Stimulated activated CD4-positive, alpha-beta T cell treated with anti-CD3 and anti-CD28 coated beads, Interleukin-1b, Interleukin-23, amount 100 ng/mL, for 1 hour (primary cell): Measurements from ENCODE around the gene ZNF525.
"Not testable (repeated sequence)": the region's sequence is repeated elsewhere in the genome, so short reads cannot be mapped to it uniquely, and the experiment has no call there.

ENCODE experiments used
- DNase-seq, 2 donors: peaks; one replicate each; pipeline ENCODE4 v3.0.0-alpha.2; 2020; ENCODE audit warnings: low read depth in 2 of 2

The ZNF525 gene

GRCh38 chr19:53395840-53396524, 30.5 kb downstream of the ZNF525 start:
- not testable (repeated sequence) for DNase-seq

GRCh38 chr19:53396525-53396868, 31.0 kb downstream of the ZNF525 start:
- no peak for DNase-seq

- not testable (repeated sequence) for DNase-seq
Measured at GRCh38 chr19:53397918-53398317, 32.4 kb downstream of the ZNF525 start.

GRCh38 chr19:53409505-53410204, 44.1 kb downstream of the ZNF525 start:
- DNase-seq: no peak

- DNase-seq: not testable (repeated sequence)
Measured at GRCh38 chr19:53420520-53421315, 55.2 kb downstream of the ZNF525 start.

GRCh38 chr19:53422551-53422950, 57.0 kb downstream of the ZNF525 start:
- DNase-seq: no peak

GRCh38 chr19:53423074-53423473, 57.6 kb downstream of the ZNF525 start:
- DNase-seq: not testable (repeated sequence)

- not testable (repeated sequence) for DNase-seq
Measured at GRCh38 chr19:53423680-53424079, 58.2 kb downstream of the ZNF525 start.

GRCh38 chr19:53424968-53425597, 59.6 kb downstream of the ZNF525 start:
- DNase-seq: peak; percentile 27 to 50

GRCh38 chr19:53431399-53432087, 66.0 kb downstream of the ZNF525 start, which contains the start of gene ZNF761:
Gene ZNF761, plus strand, starts transcription at chr19:53431984. Its CDS starts 15,285 bp downstream, at chr19:53447269.
- DNase-seq: peak; percentile 93 to 98

GRCh38 chr19:53432088-53432661, 66.7 kb downstream of the ZNF525 start:
- DNase-seq: no peak
